Lower lobe of right lung (tissue), 2 donors: ENCODE results near the gene IFITM5. TPM values are rescaled to one million over a fixed set of nuclear protein-coding genes. Genes with fewer than 3 reads are reported as not detected.
A peak's percentile ranks its signal among the peaks of the same experiment; 100 is the strongest.
"Not testable (repeated sequence)": the region's sequence is repeated elsewhere in the genome, so short reads cannot be mapped to it uniquely, and the experiment has no call there.

Experiments used
- ATAC-seq, 2 donors: fragments of 200-7000 bp; cut with Tn5 transposase; one replicate each; pipeline ENCODE4 v1.9.1; 2020 to 2022; ENCODE audit warnings: mild to moderate bottlenecking in 2 of 2, moderate library complexity in 2 of 2
- DNase-seq: peaks from one replicate; pipeline ENCODE4 v3.0.0-alpha.2; 2020
- H3K27ac ChIP-seq: fragments of 200-600 bp; one replicate; pipeline ENCODE4 v1.8.0; 2022
- H3K27me3 ChIP-seq: fragments of 200-600 bp; one replicate; pipeline ENCODE4 v1.8.0; 2022; ENCODE audit warnings: low read depth
- H3K36me3 ChIP-seq: fragments of 200-600 bp; one replicate; pipeline ENCODE4 v1.8.0; 2022; ENCODE audit warnings: mild to moderate bottlenecking
- H3K4me1 ChIP-seq: fragments of 200-600 bp; one replicate; pipeline ENCODE4 v1.8.0; 2022
- H3K4me3 ChIP-seq: fragments of 200-600 bp; one replicate; pipeline ENCODE4 v1.8.0; 2022; ENCODE audit warnings: mild to moderate bottlenecking
- H3K9me3 ChIP-seq: fragments of 200-600 bp; one replicate; pipeline ENCODE4 v1.8.0; 2022
- CTCF ChIP-seq: fragments of 200-600 bp; IDR thresholded peaks from one replicate; pipeline ENCODE4 v1.8.0; 2022; ENCODE audit warnings: antibody characterized with exemption, mild to moderate bottlenecking
- intact Hi-C: fragments of 100-400 bp; cut with DNase I; formaldehyde crosslinking; loops from one replicate; pipeline ENCODE4 v1.11.0; 2022
- total RNA-seq: library from RNA; stranded (reverse); fragmentation: NEBNext Ultra II Directional; extraction: Animal tissue kit (Norgen Biotek cat#: 25700); gene quantifications from one replicate; pipeline ENCODE4 v1.2.1, GENCODE V29; 2021
- donor health status: DM: no; HTN: yes; CAD: no; lungs with severe emphysema.

IFITM5 gene
- total RNA-seq, 1 donor from 2014 or later = not detected

- Histone ChIP-seq H3K27ac (peak overlapping the region; percentile 85), H3K9me3 (no peaks in the 10 kb centered on the region), H3K4me1 (peaks cover 14% of the 10 kb centered on the region), H3K36me3 (no peaks in the 10 kb centered on the region), H3K4me3 (no peak overlapping the region), H3K27me3 (no peaks in the 10 kb centered on the region)
- ATAC-seq (no peak), DNase-seq (no peak)
- TF ChIP-seq CTCF = no peak
- intact Hi-C loops = no loop called here
Observed at GRCh38 chr11:271319-271715, 28.0 kb downstream of the IFITM5 start.

DNA sequence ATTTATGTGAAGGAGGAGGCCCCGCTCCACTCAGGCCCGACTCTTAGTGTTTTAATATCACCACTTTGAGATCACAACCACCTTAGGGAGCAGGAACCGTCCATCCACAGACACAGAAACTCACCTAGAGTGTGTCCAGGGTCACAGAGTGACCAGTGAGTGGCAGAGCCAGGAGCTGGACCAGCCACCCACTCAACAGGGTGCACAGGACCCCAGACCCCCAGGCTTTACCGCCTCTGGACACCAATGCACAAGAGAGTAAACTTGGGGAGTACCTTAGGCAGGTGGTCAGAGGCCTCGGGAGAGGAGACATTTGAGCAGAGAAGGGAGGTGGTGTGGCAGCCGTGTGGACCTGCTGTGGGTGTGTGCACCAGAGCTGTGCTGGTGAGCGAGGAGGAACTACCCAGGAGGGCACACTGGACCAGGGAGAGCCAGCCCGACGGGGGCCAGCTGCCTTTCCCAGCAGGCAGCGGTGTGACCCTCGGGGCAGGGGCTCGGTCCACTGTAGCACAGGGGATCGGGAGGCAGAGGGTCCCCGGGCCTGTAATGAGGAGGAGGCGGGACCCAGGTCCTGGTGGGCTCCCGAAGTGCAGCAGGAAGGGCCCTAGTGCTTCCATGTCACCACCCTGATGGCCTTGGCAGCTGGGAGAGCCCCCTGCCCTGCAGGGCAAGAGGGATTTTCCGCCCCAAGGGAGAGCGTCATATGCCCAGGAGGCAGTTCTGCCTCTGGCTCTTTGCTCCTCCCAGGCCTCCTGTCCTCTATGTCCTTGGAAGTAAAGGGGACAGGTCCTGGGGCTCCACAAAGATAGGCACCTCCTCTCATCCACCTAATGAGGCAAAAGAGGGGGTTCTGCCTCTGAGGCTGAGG lies 28.6 kb downstream of the IFITM5 start:
- H3K27me3 ChIP-seq = no peaks in the 10 kb centered on the region
- ATAC-seq (no peak), DNase-seq (no peak)
- no peaks in the 10 kb centered on the region for H3K9me3 ChIP-seq
- intact Hi-C loops = no loop called here
- H3K4me1 ChIP-seq = peaks cover 14% of the 10 kb centered on the region
- no peak for TF ChIP-seq CTCF
- peak overlapping the region; percentile 85 for H3K27ac ChIP-seq
- H3K36me3 ChIP-seq = no peaks in the 10 kb centered on the region
- no peak overlapping the region for H3K4me3 ChIP-seq

DNA sequence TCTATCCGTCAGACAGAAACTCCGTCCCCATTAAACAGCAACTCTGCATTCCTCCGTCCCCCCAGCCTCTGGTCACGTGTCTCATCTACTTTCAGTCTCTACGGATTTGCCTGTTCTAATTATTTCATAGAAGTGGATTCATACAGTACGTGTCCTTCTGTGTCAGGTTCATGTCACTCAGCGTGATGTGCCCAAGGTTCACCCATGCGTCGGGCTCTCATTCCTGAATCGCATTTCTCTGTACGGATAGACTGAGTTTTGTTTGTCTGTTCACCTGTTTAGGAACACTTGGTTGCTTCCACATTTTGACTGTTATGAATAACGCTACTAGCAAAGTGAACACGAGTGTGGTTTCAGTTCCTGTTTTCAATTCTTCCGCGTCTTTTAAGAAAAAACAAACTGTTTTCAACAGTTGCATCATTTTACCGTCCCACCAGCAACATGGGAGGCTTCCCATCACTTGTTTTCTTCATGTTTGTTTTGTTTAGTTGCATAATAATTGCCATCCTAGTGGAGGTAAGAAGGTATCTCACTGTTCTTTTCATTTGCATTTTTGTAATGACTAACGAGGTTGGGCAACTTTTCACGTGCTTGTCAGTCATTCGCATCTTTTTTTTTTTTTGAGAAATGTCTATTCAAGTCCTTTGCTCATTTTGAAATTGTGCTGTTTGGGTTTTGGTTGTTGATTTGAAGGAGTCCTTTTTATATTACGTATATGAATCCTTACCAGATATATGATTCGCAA lies 30.0 kb downstream of the IFITM5 start:
- intact Hi-C loops = no loop called here
- H3K27me3 ChIP-seq = no peaks in the 10 kb centered on the region
- H3K27ac ChIP-seq = peak overlapping the region; percentile 85
- H3K36me3 ChIP-seq = no peaks in the 10 kb centered on the region
- H3K4me1 ChIP-seq = peaks cover 14% of the 10 kb centered on the region
- peak overlapping the region; percentile 47 for H3K4me3 ChIP-seq
- TF ChIP-seq CTCF = no peak
- no peaks in the 10 kb centered on the region for H3K9me3 ChIP-seq
- DNase-seq = no peak
- peak; percentile 48 to 56 for ATAC-seq

GRCh38 chr11:268716-269145 lies 30.6 kb downstream of the IFITM5 start:
- peak; percentile 85 for DNase-seq
- ATAC-seq = peak; percentile 83 to 86

More at GRCh38 chr11:268716-269145, 30.6 kb downstream of the IFITM5 start:
- Histone ChIP-seq H3K4me3 (peak overlapping the region; percentile 47), H3K4me1 (peaks cover 14% of the 10 kb centered on the region), H3K27ac (peak overlapping the region; percentile 85)
- intact Hi-C loops, H3K27me3 ChIP-seq, H3K9me3 ChIP-seq, H3K36me3 ChIP-seq: not testable (repeated sequence)
- peak; percentile 35 for TF ChIP-seq CTCF
